Measurements from ENCODE around the gene ANG.

DNA sequence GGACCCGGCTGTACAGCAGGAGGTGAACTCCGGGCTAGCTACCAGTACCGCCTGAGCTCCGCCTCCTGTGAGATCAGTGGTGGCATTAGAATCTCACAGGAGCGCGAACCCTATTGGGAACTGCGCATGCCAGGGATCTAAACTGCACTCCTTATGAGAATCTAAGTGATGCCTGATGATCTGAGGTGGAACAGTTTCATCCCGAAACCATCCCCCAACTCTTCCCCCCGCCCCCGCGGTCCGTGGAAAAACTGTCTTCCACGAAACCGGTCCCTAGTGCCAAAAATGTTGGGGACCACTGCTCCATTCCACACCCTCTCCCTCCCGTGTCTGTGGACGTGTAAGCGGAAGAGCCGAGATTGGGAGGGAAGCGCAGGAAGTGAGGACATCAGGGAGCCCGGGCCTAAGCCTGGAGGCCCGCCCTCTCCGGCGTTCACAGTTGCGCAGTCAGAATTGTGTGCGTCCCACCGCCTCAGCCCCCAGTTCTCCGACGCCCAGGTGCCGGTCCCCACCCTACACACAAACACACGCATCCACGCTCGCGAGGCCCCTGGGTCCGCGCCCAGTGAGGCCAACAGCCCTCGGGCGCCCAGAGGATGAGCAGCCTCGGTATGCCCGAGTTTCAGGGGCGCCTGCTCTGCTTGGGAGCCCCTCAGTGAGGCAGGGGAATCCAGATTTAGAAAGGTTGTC lies 6.0 kb upstream of the ANG start:
- TF ChIP-seq JUNB (IDR thresholded peaks at IDR 0.05): no peak; the same call in 1 of the 2 replicates
- no peak for TF ChIP-seq ATF3 (IDR thresholded peaks at IDR 0.05; ENCODE audit: borderline replicate concordance, extremely low read depth, low read depth, low read length)
- no peak for TF ChIP-seq RELA (IDR thresholded peaks at IDR 0.05; ENCODE audit: borderline replicate concordance, partially characterized antibody)
- no peak for TF ChIP-seq CTCF (IDR thresholded peaks at IDR 0.05 in 2 of 3, conservative IDR thresholded peaks at IDR 0.05 in 1 of 3; ENCODE audit: control insufficient read depth in 2 of 3, extremely low read depth in 1 of 3, insufficient read depth in 1 of 3, low read depth in 3 of 3, low read length in 3 of 3)
